Natural killer cell (primary cell): ENCODE data around the gene TIGD7. TPM values are rescaled to one million over a fixed set of nuclear protein-coding genes. Genes with fewer than 3 reads are reported as not detected.

ENCODE experiments used
- ATAC-seq, 3 donors: fragments of 150-1000 bp in 2 of 3; fragments of 200-7000 bp in 1 of 3; cut with Tn5 transposase; 1 replicate in 1 of 3; 2 replicates in 2 of 3; pipeline ENCODE4 v1.10.0; 2021; ENCODE audit warnings: mild to moderate bottlenecking in 2 of 3, moderate library complexity in 2 of 3
- DNase-seq, 2 donors: peaks; one replicate each; pipeline versions ENCODE4 v3.0.0 to v3.0.0-alpha.2; 2013 to 2021; ENCODE audit warnings: mixed read lengths in 1 of 2
- H3K27ac ChIP-seq: one replicate; pipeline ENCODE4 v1.5.1; 2013; ENCODE audit warnings: mild to moderate bottlenecking, low read length
- H3K27me3 ChIP-seq: one replicate; pipeline ENCODE4 v1.6.1; 2013; ENCODE audit warnings: low read length; ENCODE audit not compliant: control insufficient read depth, insufficient read depth
- H3K36me3 ChIP-seq: one replicate; pipeline ENCODE4 v1.6.1; 2013; ENCODE audit warnings: low read length; ENCODE audit not compliant: control insufficient read depth, insufficient read depth
- H3K4me1 ChIP-seq: one replicate; pipeline ENCODE4 v1.6.1; 2013; ENCODE audit warnings: low read length; ENCODE audit not compliant: control insufficient read depth, insufficient read depth
- H3K4me3 ChIP-seq: one replicate; pipeline ENCODE4 v1.5.1; 2013; ENCODE audit warnings: low read length
- H3K9me3 ChIP-seq: one replicate; pipeline ENCODE4 v1.6.1; 2013; ENCODE audit warnings: low read length; ENCODE audit not compliant: control insufficient read depth, insufficient read depth
- H3K27ac Mint-ChIP-seq, 2 donors: one replicate each; pipeline ENCODE4 v1.8.0; 2022; ENCODE audit warnings: mild to moderate bottlenecking in 2 of 2, mixed read lengths in 2 of 2, moderate library complexity in 1 of 2
- H3K27me3 Mint-ChIP-seq, 2 donors: one replicate each; pipeline ENCODE4 v1.8.0; 2022; ENCODE audit warnings: low read depth in 2 of 2, mixed read lengths in 2 of 2
- H3K36me3 Mint-ChIP-seq: one replicate; pipeline ENCODE4 v1.8.0; 2022; ENCODE audit warnings: mixed read lengths
- H3K4me1 Mint-ChIP-seq, 2 donors: one replicate each; pipeline ENCODE4 v1.8.0; 2022; ENCODE audit warnings: mixed read lengths in 2 of 2
- H3K4me3 Mint-ChIP-seq: one replicate; pipeline ENCODE4 v1.8.0; 2022; ENCODE audit warnings: mild to moderate bottlenecking, moderate library complexity, mixed read lengths
- H3K9me3 Mint-ChIP-seq, 2 donors: one replicate each; pipeline ENCODE4 v1.8.0; 2022; ENCODE audit warnings: mixed read lengths in 2 of 2
- WGBS: methylation state at CpG from one replicate; pipeline ENCODE4 v1.1.7; 2013; ENCODE audit warnings: missing lambda C conversion rate; ENCODE audit not compliant: insufficient coverage; 5-methylcytosine and 5-hydroxymethylcytosine counted together
- intact Hi-C: fragments of 100-400 bp; cut with micrococcal nuclease; formaldehyde crosslinking; loops from one replicate; pipeline ENCODE4 v1.14.2; 2022
- total RNA-seq, 4 donors: library from RNA; stranded (reverse); fragments of 120-200 nt in 1 of 4; gene quantifications; one replicate each; pipeline versions ENCODE4 v1.2.3 to v1.2.4, GENCODE V29; 2013 to 2022
- TF ChIP-seq, protein P1 (sequence below): fragments of 200-600 bp; IDR thresholded peaks from one replicate; pipeline ENCODE4 v1.8.0; 2022; ENCODE audit warnings: antibody characterized with exemption

Gene TIGD7
- total RNA-seq, 3 donors from 2014 or later (not counting 1 experiment from before 2014, with no cell fraction given) = 3.7 to 9.1 (median 3.7) TPM

DNA sequence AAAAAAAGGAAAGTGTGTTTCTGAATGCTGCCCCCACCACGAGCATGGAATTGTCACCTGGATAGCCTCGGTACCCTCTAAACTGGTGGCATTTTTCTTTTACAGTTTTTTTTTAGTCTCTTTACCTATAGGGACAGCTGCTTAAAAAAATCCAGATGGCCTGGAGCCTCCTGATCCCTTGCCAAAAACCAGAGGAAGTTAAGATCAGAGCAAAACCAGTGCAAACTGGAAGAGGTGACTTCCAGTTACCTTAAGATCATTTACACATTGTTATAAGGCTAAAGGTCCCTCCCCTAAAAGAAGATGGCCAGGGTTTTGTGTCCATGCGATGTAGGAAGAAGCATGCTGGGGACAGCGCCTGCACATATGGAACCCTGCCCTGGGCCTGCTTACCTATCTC is 52.3 kb downstream of the TIGD7 start:
- Mint-ChIP-seq H3K4me3 (no peak overlapping the region), H3K4me1 (no peaks in the 10 kb centered on the region), H3K36me3 (no peaks in the 10 kb centered on the region), H3K27ac (no peak overlapping the region), H3K9me3 (no peaks in the 10 kb centered on the region), H3K27me3 (peaks cover 8 to 12% of the 10 kb centered on the region in 2 donors)
- Histone ChIP-seq H3K4me1 (peaks cover 6% of the 10 kb centered on the region), H3K27me3 (no peaks in the 10 kb centered on the region), H3K27ac (no peak overlapping the region), H3K36me3 (no peaks in the 10 kb centered on the region), H3K9me3 (no peaks in the 10 kb centered on the region), H3K4me3 (no peak overlapping the region)
- ATAC-seq (no peak), DNase-seq (no peak)
- WGBS = 86% methylated on average over 4 of the region's 4 CpGs
- TF ChIP-seq, protein P1, sequence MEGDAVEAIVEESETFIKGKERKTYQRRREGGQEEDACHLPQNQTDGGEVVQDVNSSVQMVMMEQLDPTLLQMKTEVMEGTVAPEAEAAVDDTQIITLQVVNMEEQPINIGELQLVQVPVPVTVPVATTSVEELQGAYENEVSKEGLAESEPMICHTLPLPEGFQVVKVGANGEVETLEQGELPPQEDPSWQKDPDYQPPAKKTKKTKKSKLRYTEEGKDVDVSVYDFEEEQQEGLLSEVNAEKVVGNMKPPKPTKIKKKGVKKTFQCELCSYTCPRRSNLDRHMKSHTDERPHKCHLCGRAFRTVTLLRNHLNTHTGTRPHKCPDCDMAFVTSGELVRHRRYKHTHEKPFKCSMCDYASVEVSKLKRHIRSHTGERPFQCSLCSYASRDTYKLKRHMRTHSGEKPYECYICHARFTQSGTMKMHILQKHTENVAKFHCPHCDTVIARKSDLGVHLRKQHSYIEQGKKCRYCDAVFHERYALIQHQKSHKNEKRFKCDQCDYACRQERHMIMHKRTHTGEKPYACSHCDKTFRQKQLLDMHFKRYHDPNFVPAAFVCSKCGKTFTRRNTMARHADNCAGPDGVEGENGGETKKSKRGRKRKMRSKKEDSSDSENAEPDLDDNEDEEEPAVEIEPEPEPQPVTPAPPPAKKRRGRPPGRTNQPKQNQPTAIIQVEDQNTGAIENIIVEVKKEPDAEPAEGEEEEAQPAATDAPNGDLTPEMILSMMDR = no peak
- intact Hi-C loops = no loop called here

DNA sequence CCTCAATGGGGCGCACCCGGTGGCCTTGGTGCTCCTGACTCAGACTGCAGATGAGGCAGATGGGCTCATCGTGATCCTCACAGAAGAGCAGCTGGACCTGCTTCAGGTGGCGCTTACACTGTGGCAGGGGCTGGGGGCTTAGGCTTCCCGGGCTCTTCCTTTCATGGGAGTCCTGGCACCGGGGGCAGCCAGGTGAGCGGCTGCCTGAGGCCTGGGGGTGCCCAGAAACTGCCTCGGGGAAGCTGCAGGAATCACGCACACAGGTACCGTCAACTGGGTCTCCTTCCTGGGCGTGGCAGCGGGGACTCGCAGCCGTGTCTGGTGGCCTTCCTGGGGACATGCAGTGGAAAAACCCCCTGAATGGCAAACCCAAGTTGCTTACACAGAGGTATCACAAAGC is 55.8 kb downstream of the TIGD7 start:
- Histone ChIP-seq H3K4me3 (no peak overlapping the region), H3K27me3 (no peaks in the 10 kb centered on the region), H3K27ac (no peak overlapping the region), H3K36me3 (no peaks in the 10 kb centered on the region), H3K9me3 (no peaks in the 10 kb centered on the region), H3K4me1 (no peaks in the 10 kb centered on the region)
- DNase-seq (no peak), ATAC-seq (no peak)
- intact Hi-C loops = no loop called here
- 85% methylated on average over 14 of the region's 14 CpGs for WGBS
- Mint-ChIP-seq H3K4me3 (no peak overlapping the region), H3K36me3 (no peaks in the 10 kb centered on the region), H3K27ac (no peak overlapping the region), H3K4me1 (no peaks in the 10 kb centered on the region), H3K27me3 (peaks cover 17 to 20% of the 10 kb centered on the region in 2 donors), H3K9me3 (no peaks in the 10 kb centered on the region)
- TF ChIP-seq, protein P1 = no peak

DNA sequence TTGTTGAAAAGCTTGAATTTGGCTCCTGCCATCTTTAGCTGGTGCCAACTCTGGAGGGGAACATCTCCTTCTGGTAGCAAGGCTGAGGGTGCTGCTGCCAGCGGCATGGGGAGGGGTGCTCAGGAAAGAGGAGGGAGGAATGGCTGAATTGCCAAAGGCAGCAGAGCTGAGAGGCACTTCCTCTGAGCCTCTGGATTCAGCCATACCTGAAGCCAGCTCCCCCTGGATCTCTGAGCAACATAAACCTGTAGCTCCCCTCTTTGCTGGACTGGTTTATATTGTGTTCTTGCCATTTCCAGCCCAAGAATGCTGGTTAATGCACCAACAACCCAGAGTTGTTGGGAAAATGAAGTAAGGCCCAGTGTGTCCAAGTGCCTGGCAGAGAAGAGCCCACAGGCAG is 56.2 kb downstream of the TIGD7 start:
- TF ChIP-seq, protein P1 = no peak
- H3K4me3 ChIP-seq = no peak overlapping the region
- no peaks in the 10 kb centered on the region for H3K4me1 ChIP-seq
- DNase-seq = no peak
- ATAC-seq = no peak
- Mint-ChIP-seq H3K27me3 (peaks cover 19 to 22% of the 10 kb centered on the region in 2 donors), H3K9me3 (no peaks in the 10 kb centered on the region), H3K4me1 (no peaks in the 10 kb centered on the region), H3K36me3 (no peaks in the 10 kb centered on the region), H3K4me3 (no peak overlapping the region), H3K27ac (no peak overlapping the region)
- H3K9me3 ChIP-seq = no peaks in the 10 kb centered on the region
- intact Hi-C loops = no loop called here
- H3K27ac ChIP-seq = no peak overlapping the region
- H3K36me3 ChIP-seq = no peaks in the 10 kb centered on the region
- no peaks in the 10 kb centered on the region for H3K27me3 ChIP-seq
- 78% methylated on average over 1 of the region's 1 CpG for WGBS

Other genes with a start within 250 kb of the TIGD7 start
- 100 to 1,000 TPM; 305 to 562 (median 319) TPM for gene IL32, start 239.8 kb downstream of the TIGD7 start, total RNA-seq
- gene ZSCAN10, start 206.1 kb downstream of the TIGD7 start, total RNA-seq = under 1 TPM; 0.65 to 0.96 (median 0.77) TPM
- gene ZNF205, start 192.8 kb downstream of the TIGD7 start, total RNA-seq = under 1 TPM in 1 of 3 donors, not detected in 2; 0.16 TPM
- gene ZNF213, start 170.4 kb downstream of the TIGD7 start, total RNA-seq = 1 to 10 TPM; 4.8 to 6.8 (median 5.1) TPM
- not detected for gene OR1F1, start 117.2 kb downstream of the TIGD7 start, total RNA-seq
- gene ZNF200, start 70.3 kb downstream of the TIGD7 start, total RNA-seq = 10 to 100 TPM in 1 of 3 donors, 1 to 10 TPM in 2; 5.3 to 10.9 (median 5.6) TPM
- gene MEFV, start 48.8 kb downstream of the TIGD7 start, total RNA-seq = 1 to 10 TPM; 2.4 to 6.2 (median 5.4) TPM
- 10 to 100 TPM; 25.7 to 38.8 (median 28.1) TPM for gene ZNF263, start 21.9 kb downstream of the TIGD7 start, total RNA-seq
- 10 to 100 TPM; 30.6 to 44.6 (median 39.0) TPM for gene ZNF75A, start 67 bp upstream of the TIGD7 start, total RNA-seq
- not detected for gene OR2C1, start 50.5 kb upstream of the TIGD7 start, total RNA-seq
- 10 to 100 TPM in 2 of 3 donors, 1 to 10 TPM in 1; 7.5 to 14.2 (median 14.1) TPM for gene ZSCAN32, start 95.6 kb upstream of the TIGD7 start, total RNA-seq
- gene ZNF174, start 95.8 kb upstream of the TIGD7 start, total RNA-seq = 1 to 10 TPM; 3.5 to 9.0 (median 7.5) TPM
- gene ZNF597, start 138.1 kb upstream of the TIGD7 start, total RNA-seq = 1 to 10 TPM; 1.8 to 3.5 (median 2.8) TPM
- gene NAA60, start 138.2 kb upstream of the TIGD7 start, total RNA-seq = 10 to 100 TPM; 45.1 to 69.0 (median 58.9) TPM
- not detected for gene C16orf90, start 190.1 kb upstream of the TIGD7 start, total RNA-seq
- 1 to 10 TPM; 4.0 to 6.2 (median 4.7) TPM for gene CLUAP1, start 195.6 kb upstream of the TIGD7 start, total RNA-seq